Upper lobe of left lung (tissue), 6 donors: ENCODE data around the gene RFX7. TPM values are rescaled to one million over a fixed set of nuclear protein-coding genes. Genes with fewer than 3 reads are reported as not detected.

Experiments used
- ATAC-seq, 2 donors: fragments of 200-7000 bp; cut with Tn5 transposase; one replicate each; pipeline ENCODE4 v1.9.1; 2022; ENCODE audit warnings: mild to moderate bottlenecking in 2 of 2, moderate library complexity in 2 of 2; ENCODE audit not compliant: low FRiP score in 2 of 2
- DNase-seq, 2 donors: peaks; one replicate each; pipeline ENCODE4 v3.0.0-alpha.2; 2019 to 2020
- H3K27ac ChIP-seq, 4 donors: fragments of 200-600 bp; sonication (generic); one replicate each; pipeline ENCODE4 v1.5.1; 2016 to 2019
- H3K27me3 ChIP-seq, 4 donors: fragments of 200-600 bp; sonication (generic); one replicate each; pipeline ENCODE4 v1.5.1; 2017 to 2019
- H3K36me3 ChIP-seq, 4 donors: fragments of 200-600 bp; sonication (generic); one replicate each; pipeline ENCODE4 v1.5.1; 2016 to 2019
- H3K4me1 ChIP-seq, 4 donors: fragments of 200-600 bp; sonication (generic); one replicate each; pipeline ENCODE4 v1.5.1; 2018 to 2019
- H3K4me3 ChIP-seq, 4 donors: fragments of 200-600 bp; sonication (generic); one replicate each; pipeline ENCODE4 v1.5.1; 2017 to 2019; ENCODE audit warnings: mild to moderate bottlenecking in 2 of 4, moderate library complexity in 1 of 4
- H3K9me3 ChIP-seq, 4 donors: fragments of 200-600 bp; sonication (generic); one replicate each; pipeline ENCODE4 v1.5.1; 2018 to 2019
- EP300 ChIP-seq, 4 donors: sonication (generic); formaldehyde crosslinking; IDR thresholded peaks; one replicate each; pipeline ENCODE4 v1.5.1; 2017; ENCODE audit warnings: antibody characterized with exemption in 4 of 4, control low read depth in 2 of 4
- POLR2A ChIP-seq, 4 donors: fragments of 450-650 bp; IDR thresholded peaks; one replicate each; pipeline ENCODE4 v1.5.1; 2016 to 2017; ENCODE audit warnings: antibody characterized with exemption in 4 of 4, mild to moderate bottlenecking in 2 of 4
- POLR2AphosphoS5 ChIP-seq, 2 donors: sonication (generic); formaldehyde crosslinking; IDR thresholded peaks; one replicate each; pipeline ENCODE4 v1.5.1; 2017; ENCODE audit warnings: antibody characterized with exemption in 2 of 2
- WGBS, 2 donors: methylation state at CpG; one replicate each; pipeline ENCODE4 v1.1.5; 2017 to 2018; 5-methylcytosine and 5-hydroxymethylcytosine counted together
- total RNA-seq, 6 donors: library from RNA; depleted of rRNA in 4 of 6; stranded (reverse); fragments of >200 nt in 4 of 6; gene quantifications; one replicate each; pipeline versions ENCODE4 v1.1.0 to v1.2.1, GENCODE V29; 2016 to 2021
- TF ChIP-seq, protein P1 (sequence below), 6 experiments: fragments of 450-650 bp in 4 of 6; fragments of 200-600 bp in 2 of 6; sonication (generic) in 2 of 6; IDR thresholded peaks; one replicate each; pipeline ENCODE4 v1.5.1; 2016 to 2019; ENCODE audit warnings: antibody characterized with exemption in 6 of 6
- donor health status: DM: no; HTN: no; CAD: no; lungs with moderate emphysema.
- donor health status: DM: no; HTN: yes; CAD: no; lungs with severe emphysema.

RFX7 gene
- total RNA-seq, 6 donors from 2014 or later: 8.0 to 17.9 (median 12.5) TPM

DNA sequence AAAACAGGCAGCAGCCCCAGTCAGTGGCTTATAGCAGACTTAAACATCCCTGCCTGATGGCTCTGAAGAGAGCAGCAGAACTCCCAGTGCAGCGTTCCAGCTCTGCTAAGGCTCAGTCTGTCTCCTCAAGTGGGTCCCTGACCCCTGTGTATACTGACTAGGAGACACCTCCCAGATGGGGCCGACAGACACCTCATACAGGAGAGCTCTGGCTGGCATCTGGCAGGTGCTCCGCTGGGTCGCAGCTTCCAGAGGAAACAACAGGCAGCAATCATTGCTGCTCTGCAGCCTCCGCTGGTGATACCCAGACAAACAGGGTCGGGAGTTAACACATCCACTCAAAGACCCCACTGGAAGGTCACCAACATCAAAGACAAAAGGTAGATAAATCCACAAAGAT lies 93.5 kb downstream of the RFX7 start:
- DNase-seq: no peak
- Histone ChIP-seq H3K27ac (no peak overlapping the region), H3K9me3 (peaks cover 0 to 2% (median 0%) of the 10 kb centered on the region in 4 donors), H3K27me3 (no peaks in the 10 kb centered on the region), H3K4me1 (no peaks in the 10 kb centered on the region), H3K36me3 (no peaks in the 10 kb centered on the region), H3K4me3 (no peak overlapping the region)
- TF ChIP-seq, protein P1, sequence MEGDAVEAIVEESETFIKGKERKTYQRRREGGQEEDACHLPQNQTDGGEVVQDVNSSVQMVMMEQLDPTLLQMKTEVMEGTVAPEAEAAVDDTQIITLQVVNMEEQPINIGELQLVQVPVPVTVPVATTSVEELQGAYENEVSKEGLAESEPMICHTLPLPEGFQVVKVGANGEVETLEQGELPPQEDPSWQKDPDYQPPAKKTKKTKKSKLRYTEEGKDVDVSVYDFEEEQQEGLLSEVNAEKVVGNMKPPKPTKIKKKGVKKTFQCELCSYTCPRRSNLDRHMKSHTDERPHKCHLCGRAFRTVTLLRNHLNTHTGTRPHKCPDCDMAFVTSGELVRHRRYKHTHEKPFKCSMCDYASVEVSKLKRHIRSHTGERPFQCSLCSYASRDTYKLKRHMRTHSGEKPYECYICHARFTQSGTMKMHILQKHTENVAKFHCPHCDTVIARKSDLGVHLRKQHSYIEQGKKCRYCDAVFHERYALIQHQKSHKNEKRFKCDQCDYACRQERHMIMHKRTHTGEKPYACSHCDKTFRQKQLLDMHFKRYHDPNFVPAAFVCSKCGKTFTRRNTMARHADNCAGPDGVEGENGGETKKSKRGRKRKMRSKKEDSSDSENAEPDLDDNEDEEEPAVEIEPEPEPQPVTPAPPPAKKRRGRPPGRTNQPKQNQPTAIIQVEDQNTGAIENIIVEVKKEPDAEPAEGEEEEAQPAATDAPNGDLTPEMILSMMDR (IDR thresholded peaks at IDR 0.05): no peak
- TF ChIP-seq POLR2A (IDR thresholded peaks at IDR 0.05) (no peak), POLR2AphosphoS5 (IDR thresholded peaks at IDR 0.05) (no peak), EP300 (IDR thresholded peaks at IDR 0.05) (no peak)
- 95% methylated on average over 2 to 6 of the region's 6 CpGs for WGBS, 2 donors
- ATAC-seq: no peak

DNA sequence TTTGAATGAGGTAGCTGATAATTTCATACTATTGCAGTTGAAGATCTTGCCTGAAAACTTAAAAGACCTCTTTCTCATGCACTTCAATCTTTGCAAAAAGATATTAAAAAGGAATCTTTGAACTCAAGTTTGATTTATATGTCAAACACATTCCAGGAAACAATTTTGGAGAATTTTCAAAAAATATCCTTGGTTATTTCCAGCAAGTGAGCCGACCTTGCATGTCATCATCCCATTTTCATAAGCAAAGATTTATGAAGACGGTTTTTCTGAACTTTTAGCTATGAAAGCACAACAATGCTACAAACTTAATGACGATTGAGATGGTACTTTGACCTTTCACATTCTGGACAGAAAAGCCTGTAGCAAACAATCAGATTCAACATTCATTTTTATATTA lies 95.6 kb downstream of the RFX7 start:
- DNase-seq (no peak), ATAC-seq (no peak)
- no peaks in the 10 kb centered on the region for H3K36me3 ChIP-seq
- no peak overlapping the region for H3K4me3 ChIP-seq
- H3K9me3 ChIP-seq: no peaks in the 10 kb centered on the region
- H3K4me1 ChIP-seq: no peaks in the 10 kb centered on the region
- no peak overlapping the region for H3K27ac ChIP-seq
- TF ChIP-seq, protein P1 (IDR thresholded peaks at IDR 0.05): no peak
- TF ChIP-seq POLR2AphosphoS5 (IDR thresholded peaks at IDR 0.05): no peak
- TF ChIP-seq EP300 (IDR thresholded peaks at IDR 0.05): no peak
- TF ChIP-seq POLR2A (IDR thresholded peaks at IDR 0.05): no peak
- no peaks in the 10 kb centered on the region for H3K27me3 ChIP-seq
- 85 to 88% methylated on average over 3 of the region's 3 CpGs for WGBS, 2 donors

DNA sequence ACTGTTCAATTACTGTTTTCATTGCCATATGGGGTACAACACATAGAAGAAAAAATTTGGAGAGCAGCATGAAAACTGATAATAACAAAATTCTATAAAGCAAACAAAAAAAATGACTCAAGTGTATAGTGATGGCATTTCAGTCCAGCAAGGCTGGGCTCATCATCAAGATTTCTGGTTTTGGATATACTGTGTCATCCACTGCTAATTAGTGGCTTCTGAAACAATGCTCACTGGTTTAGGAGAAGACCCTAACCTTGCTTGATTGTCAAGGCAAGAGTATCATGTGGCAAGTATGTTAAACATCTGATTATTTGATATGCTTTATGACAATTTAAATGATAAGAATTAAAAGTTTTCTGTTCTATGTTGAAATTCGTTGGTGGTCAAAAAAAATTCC lies 96.9 kb downstream of the RFX7 start:
- 84 to 90% methylated on average over 1 of the region's 1 CpG for WGBS, 2 donors
- no peak for DNase-seq
- Histone ChIP-seq H3K27ac (no peak overlapping the region), H3K4me1 (no peaks in the 10 kb centered on the region), H3K4me3 (no peak overlapping the region), H3K27me3 (no peaks in the 10 kb centered on the region), H3K36me3 (peaks cover 0 to 9% (median 6%) of the 10 kb centered on the region in 4 donors), H3K9me3 (no peaks in the 10 kb centered on the region)
- TF ChIP-seq EP300 (IDR thresholded peaks at IDR 0.05) (no peak), POLR2AphosphoS5 (IDR thresholded peaks at IDR 0.05) (no peak), POLR2A (IDR thresholded peaks at IDR 0.05) (no peak)
- TF ChIP-seq, protein P1 (IDR thresholded peaks at IDR 0.05): no peak
- ATAC-seq: no peak

DNA sequence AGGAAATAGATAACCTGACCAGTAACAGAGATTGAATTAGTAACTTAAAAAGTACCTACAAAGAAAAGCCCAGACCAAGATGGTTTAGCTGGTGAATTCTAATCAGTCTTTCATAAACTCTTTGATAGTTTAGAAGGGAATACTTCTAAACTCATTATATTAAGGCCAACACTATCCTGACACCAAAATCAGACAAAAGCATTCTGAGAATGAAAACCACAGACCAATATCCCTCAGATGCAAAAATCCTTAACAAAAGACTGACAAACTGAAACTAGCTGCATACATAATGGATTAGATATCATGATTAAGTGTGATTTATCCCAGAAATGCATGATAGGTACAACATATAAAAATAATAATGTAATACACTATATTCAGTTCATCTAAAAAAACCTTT lies 115.6 kb downstream of the RFX7 start:
- Histone ChIP-seq H3K27me3 (no peaks in the 10 kb centered on the region), H3K36me3 (peaks cover 0 to 4% (median 0%) of the 10 kb centered on the region in 4 donors), H3K4me1 (no peaks in the 10 kb centered on the region), H3K27ac (no peak overlapping the region), H3K9me3 (peaks cover 0 to 17% (median 12%) of the 10 kb centered on the region in 4 donors), H3K4me3 (no peak overlapping the region)
- no peak for TF ChIP-seq EP300 (IDR thresholded peaks at IDR 0.05)
- no peak for DNase-seq
- no peak for ATAC-seq

- H3K4me3 ChIP-seq: no peak overlapping the region
- TF ChIP-seq POLR2AphosphoS5 (IDR thresholded peaks at IDR 0.05): no peak
- TF ChIP-seq EP300 (IDR thresholded peaks at IDR 0.05): no peak
- TF ChIP-seq, protein P1 (IDR thresholded peaks at IDR 0.05): no peak
- TF ChIP-seq POLR2A (IDR thresholded peaks at IDR 0.05): no peak
- peaks cover 0 to 4% (median 0%) of the 10 kb centered on the region in 4 donors for H3K36me3 ChIP-seq
- H3K27me3 ChIP-seq: no peaks in the 10 kb centered on the region
- DNase-seq (no peak), ATAC-seq (no peak)
- no peaks in the 10 kb centered on the region for H3K4me1 ChIP-seq
- H3K9me3 ChIP-seq: peaks cover 0 to 17% (median 12%) of the 10 kb centered on the region in 4 donors
- no peak overlapping the region for H3K27ac ChIP-seq
Measured at GRCh38 chr15:56126409-56126808, 117.3 kb downstream of the RFX7 start.
